Spleen (tissue), 11 donors: Measurements from ENCODE around the gene ZFYVE27. TPM values are rescaled to one million over a fixed set of nuclear protein-coding genes. Genes with fewer than 3 reads are reported as not detected.

Experiments
- DNase-seq: peaks from one replicate; pipeline ENCODE4 v3.0.0-alpha.2; 2020
- H3K27ac ChIP-seq, 8 donors: fragments of 200-600 bp; sonication (generic) in 7 of 8; 1 replicate in 4 of 8; 2 replicates in 4 of 8; pipeline versions ENCODE4 v1.5.0 to v1.8.0; 2016 to 2021; ENCODE audit warnings: inconsistent platforms in 4 of 8, mild to moderate bottlenecking in 4 of 8, moderate library complexity in 1 of 8
- H3K27me3 ChIP-seq, 7 donors: fragments of 200-600 bp; sonication (generic) in 6 of 7; replicated peaks in 1 of 7; 1 replicate in 4 of 7; 2 replicates in 3 of 7; pipeline versions ENCODE4 v1.5.0 to v1.8.0; 2016 to 2021; ENCODE audit warnings: inconsistent platforms in 3 of 7, mild to moderate bottlenecking in 1 of 7
- H3K36me3 ChIP-seq, 6 donors: fragments of 200-600 bp; sonication (generic) in 5 of 6; 1 replicate in 4 of 6; 2 replicates in 2 of 6; pipeline versions ENCODE4 v1.5.0 to v1.8.0; 2016 to 2021; ENCODE audit warnings: inconsistent platforms in 2 of 6
- H3K4me1 ChIP-seq, 6 donors: fragments of 200-600 bp; sonication (generic) in 5 of 6; 1 replicate in 3 of 6; 2 replicates in 3 of 6; pipeline versions ENCODE4 v1.5.0 to v1.8.0; 2016 to 2021; ENCODE audit warnings: inconsistent platforms in 3 of 6
- H3K4me3 ChIP-seq, 8 donors: fragments of 200-600 bp; sonication (generic) in 7 of 8; 1 replicate in 4 of 8; 2 replicates in 4 of 8; pipeline versions ENCODE4 v1.5.0 to v1.8.0; 2016 to 2021; ENCODE audit warnings: inconsistent platforms in 4 of 8, mild to moderate bottlenecking in 4 of 8, moderate library complexity in 2 of 8
- H3K9me3 ChIP-seq, 8 donors: fragments of 200-600 bp; sonication (generic) in 7 of 8; 1 replicate in 4 of 8; 2 replicates in 4 of 8; pipeline versions ENCODE4 v1.5.0 to v1.8.0; 2016 to 2021; ENCODE audit warnings: inconsistent platforms in 4 of 8
- CTCF ChIP-seq, 11 experiments: fragments of 200-600 bp in 7 of 11; fragments of 450-650 bp in 4 of 11; sonication (generic) in 4 of 11; IDR thresholded peaks in 8 of 11; conservative IDR thresholded peaks in 3 of 11; 1 replicate in 7 of 11; 2 replicates in 4 of 11; pipeline versions ENCODE4 v1.4.0 to v1.8.0; 2016 to 2021; ENCODE audit warnings: antibody characterized with exemption in 11 of 11, inconsistent platforms in 4 of 11, mild to moderate bottlenecking in 1 of 11
- POLR2A ChIP-seq, 3 donors: fragments of 450-650 bp; IDR thresholded peaks; one replicate each; pipeline ENCODE4 v1.5.1; 2017; ENCODE audit warnings: antibody characterized with exemption in 3 of 3, mild to moderate bottlenecking in 1 of 3
- POLR2AphosphoS5 ChIP-seq, 3 donors: sonication (generic); formaldehyde crosslinking; IDR thresholded peaks; one replicate each; pipeline ENCODE4 v1.5.1; 2017; ENCODE audit warnings: antibody characterized with exemption in 3 of 3
- WGBS, 5 donors: extraction: QIAGEN DNeasy Blood & Tissue Kit in 3 of 5; methylation state at CpG; one replicate each; pipeline versions ENCODE4 v1.1.5 to v1.1.7; 2013 to 2018; 5-methylcytosine and 5-hydroxymethylcytosine counted together
- intact Hi-C: fragments of 100-400 bp; cut with DNase I; formaldehyde crosslinking; loops from one replicate; pipeline ENCODE4 v1.15.0; 2023; ENCODE audit warnings: low total_unique reads
- polyA plus RNA-seq, 3 donors: library from polyadenylated mRNA; stranded (reverse); fragments of 200-250 nt; gene quantifications; one replicate each; pipeline ENCODE4 v1.2.1, GENCODE V29; 2013
- total RNA-seq, 7 donors: library from RNA; depleted of rRNA in 3 of 7; stranded (reverse); fragments of >200 nt in 3 of 7; fragmentation: NEBNext Ultra II Directional in 4 of 7; extraction: Animal tissue kit (Norgen Biotek cat#: 25700) in 4 of 7; gene quantifications; one replicate each; pipeline versions ENCODE4 v1.1.0 to v1.2.1, GENCODE V29; 2016 to 2021
- donor health status: healthy with polysubstance abuse.
- donor health status: DM: no; HTN: no; CAD: no; lungs with moderate emphysema.
- donor health status: DM: no; HTN: no; CAD: no.
- donor health status: Bipolar disorder and iron deficiency.
- donor health status: healthy.
- donor health status: DM: no; HTN: no; CAD: no.
- donor health status: DM: yes; HTN: yes; CAD: no.

The ZFYVE27 gene
- total and polyA plus RNA-seq, 10 donors, result 16.8 to 42.2 (median 31.7) TPM

DNA sequence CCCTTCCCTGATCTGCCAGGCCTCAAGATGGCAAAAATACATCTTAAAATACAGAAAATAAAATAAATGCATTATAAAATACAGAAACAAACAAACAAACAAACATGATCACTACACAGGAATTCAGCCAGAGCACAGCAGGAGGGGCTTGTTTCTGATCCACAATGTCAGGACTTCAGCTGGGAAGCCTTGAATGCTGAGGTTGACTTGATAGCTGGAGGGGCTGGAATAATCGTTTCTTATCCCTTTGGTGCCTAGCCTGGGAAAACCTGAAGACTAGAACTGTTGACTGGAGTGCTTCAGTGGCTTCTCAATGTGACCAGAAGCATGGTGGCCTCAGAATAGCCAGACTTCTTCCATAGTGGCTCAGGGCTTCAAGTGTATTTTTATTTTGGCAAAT, 32.6 kb upstream of the ZFYVE27 start:
- H3K36me3 ChIP-seq, result no peaks in the 10 kb centered on the region
- 52 to 87% (median 79%) methylated on average over 1 of the region's 1 CpG for WGBS, 5 donors
- no peaks in the 10 kb centered on the region for H3K9me3 ChIP-seq
- H3K4me1 ChIP-seq, result peaks cover 0 to 13% (median 5%) of the 10 kb centered on the region in 6 donors
- peaks cover 0 to 18% (median 0%) of the 10 kb centered on the region in 7 donors for H3K27me3 ChIP-seq
- intact Hi-C loops, result loop anchor here (5.0 kb wide), 1 partner anchor 33 kb away; the partner anchor contains the start of gene ZFYVE27
- H3K4me3 ChIP-seq, result no peak overlapping the region
- TF ChIP-seq POLR2A (IDR thresholded peaks at IDR 0.05), result no peak
- no peak for TF ChIP-seq POLR2AphosphoS5 (IDR thresholded peaks at IDR 0.05)
- no peak for TF ChIP-seq CTCF (IDR thresholded peaks at IDR 0.05 in 8 of 11, conservative IDR thresholded peaks at IDR 0.05 in 3 of 11)
- no peak for DNase-seq
- no peak overlapping the region for H3K27ac ChIP-seq

DNA sequence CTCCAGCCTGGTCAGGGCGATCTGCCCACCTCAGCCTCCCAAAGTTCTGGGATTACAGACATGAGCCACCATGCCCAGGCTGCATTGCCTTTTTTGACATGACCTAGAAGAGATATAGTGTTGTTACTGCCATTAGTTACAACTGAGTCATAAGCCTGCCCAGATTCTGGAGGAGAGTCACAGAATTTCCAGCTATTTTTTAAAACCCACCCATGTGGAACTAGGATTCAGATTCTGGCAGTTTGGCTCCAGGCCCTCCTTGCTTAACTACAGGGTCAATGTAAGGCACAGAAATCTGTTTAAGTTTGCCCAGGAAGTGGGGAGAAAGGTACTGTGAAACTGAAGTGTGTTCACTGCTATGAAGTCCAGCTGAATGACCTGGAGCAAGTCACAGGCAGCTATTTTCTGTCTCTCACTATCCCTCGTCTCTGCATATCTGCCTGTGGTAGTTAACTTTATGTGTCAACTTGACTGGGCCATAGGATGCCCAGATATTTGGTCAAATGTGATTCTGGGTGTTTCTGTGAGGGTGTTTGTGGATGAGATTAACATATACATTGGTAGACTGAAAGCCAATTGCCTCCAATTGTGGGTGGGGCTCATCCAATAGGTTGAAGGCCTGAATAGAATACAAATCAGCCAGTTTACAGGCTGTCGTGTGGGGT, 31.8 kb upstream of the ZFYVE27 start:
- WGBS, 5 donors, result 81 to 97% (median 88%) methylated on average over 3 of the region's 3 CpGs

GRCh38 chr10:97707134-97707861, 29.6 kb upstream of the ZFYVE27 start:
- H3K27me3 ChIP-seq, result peaks cover 0 to 35% (median 0%) of the 10 kb centered on the region in 7 donors
- H3K36me3 ChIP-seq, result no peaks in the 10 kb centered on the region
- H3K4me3 ChIP-seq, result no peak overlapping the region
- no peaks in the 10 kb centered on the region for H3K9me3 ChIP-seq
- no peak for TF ChIP-seq POLR2A (IDR thresholded peaks at IDR 0.05)
- no peak for TF ChIP-seq CTCF (IDR thresholded peaks at IDR 0.05 in 8 of 11, conservative IDR thresholded peaks at IDR 0.05 in 3 of 11)
- no peak for TF ChIP-seq POLR2AphosphoS5 (IDR thresholded peaks at IDR 0.05)
- no peak overlapping the region for H3K27ac ChIP-seq
- H3K4me1 ChIP-seq, result peaks cover 0 to 21% (median 9%) of the 10 kb centered on the region in 6 donors
- intact Hi-C loops, result no loop called here
- peak; percentile 62 for DNase-seq
- WGBS, 5 donors, result 80 to 91% (median 86%) methylated on average over 7 to 11 of the region's 11 CpGs

More for the DNA sequence above, 31.8 kb upstream of the ZFYVE27 start:
- H3K27ac ChIP-seq, result no peak overlapping the region
- no peak overlapping the region for H3K4me3 ChIP-seq
- DNase-seq, result peak; percentile 9
- TF ChIP-seq CTCF (IDR thresholded peaks at IDR 0.05 in 8 of 11, conservative IDR thresholded peaks at IDR 0.05 in 3 of 11) (no peak), POLR2A (IDR thresholded peaks at IDR 0.05) (no peak)
- peaks cover 0 to 26% (median 0%) of the 10 kb centered on the region in 7 donors for H3K27me3 ChIP-seq
- H3K36me3 ChIP-seq, result no peaks in the 10 kb centered on the region
- no peaks in the 10 kb centered on the region for H3K9me3 ChIP-seq
- H3K4me1 ChIP-seq, result peaks cover 0 to 20% (median 7%) of the 10 kb centered on the region in 6 donors
- intact Hi-C loops, result no loop called here

- WGBS, 5 donors, result 87 to 98% (median 92%) methylated on average over 2 of the region's 2 CpGs
- H3K36me3 ChIP-seq, result no peaks in the 10 kb centered on the region
- peaks cover 2 to 30% (median 17%) of the 10 kb centered on the region in 6 donors for H3K4me1 ChIP-seq
- intact Hi-C loops, result no loop called here
- H3K27ac ChIP-seq, result no peak overlapping the region
- no peaks in the 10 kb centered on the region for H3K9me3 ChIP-seq
- H3K27me3 ChIP-seq, result peaks cover 0 to 40% (median 0%) of the 10 kb centered on the region in 7 donors
- peak; percentile 19 for DNase-seq
- H3K4me3 ChIP-seq, result no peak overlapping the region
- TF ChIP-seq CTCF (IDR thresholded peaks at IDR 0.05 in 8 of 11, conservative IDR thresholded peaks at IDR 0.05 in 3 of 11) (no peak), POLR2AphosphoS5 (IDR thresholded peaks at IDR 0.05) (no peak), POLR2A (IDR thresholded peaks at IDR 0.05) (no peak)
These were observed 28.8 kb upstream of the ZFYVE27 start for GRCh38 chr10:97708167-97708566.
